NCI-H2227 treated with DMSO at 0.1 percent for 48 hours (cell line): ENCODE results near the gene SAMHD1.
"Not testable (repeated sequence)": the region's sequence is repeated elsewhere in the genome, so short reads cannot be mapped to it uniquely, and the experiment has no call there.

Experiments used
- DNase-seq: peaks from one replicate; lab custom pipeline; 2025; lab: John Stamatoyannopoulos, UW

The SAMHD1 gene

DNA sequence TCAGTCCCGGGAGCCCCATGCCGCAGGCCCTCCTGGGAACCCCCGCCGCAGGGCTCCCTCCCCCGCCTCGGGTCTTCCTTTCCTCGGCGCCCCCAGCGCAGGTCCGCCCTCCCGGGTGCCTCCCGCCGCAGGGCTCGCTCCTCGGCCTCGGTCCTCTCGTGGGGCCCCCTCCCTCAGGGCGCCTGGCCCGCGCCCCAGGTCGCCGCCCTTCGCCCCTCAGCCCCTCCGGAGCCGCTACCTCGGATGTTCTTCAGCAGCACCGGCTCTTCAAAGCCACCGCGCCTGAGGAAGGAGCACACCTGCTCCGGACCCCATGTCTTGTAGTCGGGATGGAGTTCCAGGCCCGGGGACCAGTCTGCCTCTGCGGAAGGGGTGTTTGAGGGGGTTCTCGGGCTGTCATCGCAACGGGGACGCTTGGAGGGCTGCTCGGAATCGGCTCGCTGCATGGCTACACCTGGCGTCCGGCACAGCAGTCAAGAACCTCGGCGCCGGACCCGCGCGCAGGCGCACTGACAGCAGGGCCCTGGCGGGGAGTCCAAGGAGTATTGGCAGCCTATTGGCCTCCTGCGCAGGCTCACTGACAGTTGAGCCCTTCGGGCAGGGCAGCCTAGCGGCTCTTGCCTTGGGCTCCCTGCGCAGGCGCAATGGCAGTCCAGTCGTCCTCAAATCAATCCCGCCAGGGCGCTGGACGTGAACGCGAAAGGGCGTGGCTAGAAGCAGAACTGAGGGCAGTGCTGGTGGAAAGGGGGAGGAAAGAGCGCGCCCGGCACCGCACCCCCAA, at the start of gene SAMHD1:
Gene SAMHD1 (minus strand): TSS at position 511 of the 781 bp plus-strand sequence. CDS start 65 bp downstream, at position 446.
- peak; percentile 97 for DNase-seq

DNA sequence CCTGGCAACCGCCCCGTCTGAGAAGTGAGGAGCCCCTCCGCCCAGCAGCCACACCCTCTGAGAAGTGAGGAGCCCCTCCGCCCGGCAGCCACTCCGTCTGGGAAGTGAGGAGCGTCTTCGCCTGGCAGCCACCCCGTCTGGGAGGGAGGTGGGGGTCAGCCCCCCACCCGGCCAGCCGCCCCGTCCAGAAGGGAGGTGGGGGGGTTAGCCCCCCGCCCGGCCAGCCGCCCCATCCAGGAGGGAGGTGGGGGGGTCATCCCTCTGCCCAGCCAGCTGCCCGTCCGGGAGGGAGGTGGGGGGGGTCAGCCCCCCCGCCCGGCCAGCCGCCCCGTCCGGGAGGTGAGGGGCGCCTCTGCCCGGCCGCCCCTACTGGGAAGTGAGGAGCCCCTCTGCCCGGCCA, 48.7 kb upstream of the SAMHD1 start:
- DNase-seq = not testable (repeated sequence)

DNA sequence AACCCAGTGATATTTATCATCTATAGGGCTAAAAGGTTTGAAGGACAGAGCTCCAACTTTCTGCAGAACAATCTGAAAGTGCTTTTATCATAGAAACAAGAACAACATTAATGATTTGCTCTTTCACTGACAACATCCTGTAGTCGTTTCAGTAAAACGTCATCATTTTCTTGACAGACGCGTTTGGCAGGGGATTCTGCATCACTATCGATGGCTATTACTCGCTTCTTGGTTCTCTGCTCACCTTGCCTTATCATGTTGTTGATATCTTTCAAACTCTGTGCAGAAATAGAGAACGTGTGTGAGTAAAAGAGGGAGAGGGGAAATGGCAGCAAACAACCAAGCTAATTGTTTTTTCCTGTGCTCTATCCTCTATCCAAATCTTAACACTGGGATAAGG, 47.1 kb upstream of the SAMHD1 start:
- DNase-seq = no peak

DNA sequence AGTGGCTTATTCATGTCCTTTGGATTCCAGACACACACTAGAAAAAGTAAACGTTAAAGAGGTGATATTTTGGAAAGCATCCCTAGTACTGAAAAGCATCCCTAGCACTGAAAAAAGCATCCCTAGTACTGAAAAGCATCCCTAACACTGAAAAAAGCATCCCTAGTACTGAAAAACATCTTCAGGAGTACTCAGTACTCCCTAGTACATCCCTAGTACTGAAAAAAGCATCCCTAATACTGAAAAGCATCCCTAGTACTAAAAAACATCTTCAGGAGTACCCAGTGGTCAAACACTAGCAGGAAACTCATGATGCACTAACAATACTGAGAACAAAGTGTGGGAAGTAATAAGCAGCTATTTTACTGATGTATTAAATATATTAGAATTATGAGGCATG, 45.6 kb upstream of the SAMHD1 start:
- no peak for DNase-seq

DNA sequence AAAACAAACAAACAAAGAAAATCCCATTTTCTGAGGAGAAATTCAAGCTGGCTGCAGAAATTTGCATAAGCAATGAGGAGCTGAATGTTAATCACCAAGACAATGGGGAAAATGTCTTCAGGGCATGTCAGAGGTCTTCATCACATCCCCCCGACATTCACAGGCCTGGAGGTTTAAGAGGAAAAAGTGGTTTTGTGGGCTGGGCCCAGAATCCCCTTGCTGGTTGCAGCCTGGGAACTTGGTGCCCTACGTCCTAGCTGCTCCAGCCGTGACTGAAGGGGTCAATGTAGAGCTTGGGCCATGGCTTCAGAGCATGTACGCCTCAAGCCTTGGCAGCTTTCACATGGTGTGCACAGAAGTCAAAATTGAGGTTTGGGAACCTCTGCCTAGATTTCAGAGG, 42.7 kb upstream of the SAMHD1 start:
- not testable (repeated sequence) for DNase-seq

DNA sequence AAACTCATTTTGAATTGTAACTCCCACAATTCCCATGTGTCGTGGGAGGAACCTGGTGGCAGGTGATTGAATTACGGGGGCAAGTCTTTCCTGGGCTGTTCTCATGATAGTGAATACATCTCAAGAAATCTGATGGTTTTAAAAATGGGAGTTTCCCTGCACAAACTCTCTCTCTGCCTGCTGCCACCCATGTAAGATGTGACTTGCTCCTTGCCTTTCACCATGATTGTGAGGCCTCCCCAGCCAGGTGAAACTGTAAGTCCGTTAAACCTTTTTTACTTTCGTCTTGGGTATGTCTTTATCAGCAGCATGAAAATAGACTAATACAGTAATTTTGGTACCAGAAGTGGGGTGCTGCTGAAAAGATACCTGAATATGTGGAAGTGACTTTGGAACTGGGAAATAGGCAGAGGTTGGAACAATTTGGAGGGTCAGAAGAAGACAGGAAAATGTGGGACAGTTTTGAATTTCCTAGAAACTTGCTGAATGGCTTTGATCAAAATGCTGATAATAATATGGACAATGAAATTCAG, 41.4 kb upstream of the SAMHD1 start:
- DNase-seq = no peak

DNA sequence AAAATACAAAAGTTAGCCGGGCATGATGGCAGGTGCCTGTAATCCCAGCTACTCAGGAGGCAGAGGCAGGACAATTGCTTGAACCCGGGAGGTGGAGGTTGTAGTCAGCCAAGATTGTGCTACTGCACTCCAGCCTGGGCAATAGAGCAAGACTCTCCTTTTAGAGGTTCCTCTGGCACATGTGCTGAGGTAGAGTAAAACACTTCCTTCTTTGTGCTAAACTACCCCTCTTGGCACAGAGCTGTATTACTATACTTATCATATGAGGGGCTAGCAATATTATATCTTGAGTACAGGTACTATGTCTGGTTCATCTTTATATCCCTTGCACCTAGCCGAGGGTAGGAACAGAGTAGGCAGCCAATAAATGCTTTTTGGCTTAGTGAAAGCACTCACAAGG, 40.2 kb upstream of the SAMHD1 start:
- DNase-seq = no peak

DNA sequence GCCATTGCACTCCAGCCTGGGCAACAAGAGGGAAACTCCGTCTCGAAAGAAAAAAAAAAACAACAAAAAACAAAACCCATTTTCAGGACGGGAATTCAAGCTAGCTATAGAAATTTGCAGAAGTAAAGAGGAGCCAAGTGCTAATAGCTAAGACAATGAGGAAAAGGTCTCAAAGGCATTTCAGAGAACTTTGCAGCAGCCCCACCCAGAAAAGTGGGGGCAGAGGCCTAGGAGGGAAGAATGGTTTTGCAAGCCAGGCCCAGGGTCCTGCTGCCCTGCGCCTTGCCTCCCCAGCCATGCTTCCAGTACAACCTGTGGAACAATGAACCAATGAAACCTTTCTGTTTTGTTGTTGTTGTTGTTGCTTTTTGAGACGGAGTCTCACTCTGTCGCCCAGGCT, 38.3 kb upstream of the SAMHD1 start:
- DNase-seq = no peak

DNA sequence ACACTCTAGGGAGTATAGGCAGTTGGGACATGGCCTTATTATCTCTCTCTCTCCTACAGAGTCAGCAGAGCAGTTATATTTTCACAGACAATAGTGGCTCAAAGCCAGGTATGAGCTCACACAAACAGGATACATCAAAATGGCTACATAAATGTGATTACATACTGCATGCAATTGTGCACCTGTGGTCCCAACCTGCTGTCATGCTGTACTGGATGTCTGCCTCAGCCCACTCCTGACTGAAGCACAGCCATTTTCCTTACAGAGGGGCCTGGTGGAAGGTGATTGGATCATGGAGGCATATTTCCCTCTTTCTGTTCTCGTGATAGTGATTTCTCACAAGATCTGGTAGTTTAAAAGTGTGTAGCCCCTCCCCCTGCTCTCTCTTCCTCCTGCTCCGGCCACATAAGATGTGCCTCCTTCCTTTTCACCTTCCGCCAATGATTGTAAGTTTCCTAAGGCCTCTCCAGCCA, 37.0 kb upstream of the SAMHD1 start:
- DNase-seq = no peak

DNA sequence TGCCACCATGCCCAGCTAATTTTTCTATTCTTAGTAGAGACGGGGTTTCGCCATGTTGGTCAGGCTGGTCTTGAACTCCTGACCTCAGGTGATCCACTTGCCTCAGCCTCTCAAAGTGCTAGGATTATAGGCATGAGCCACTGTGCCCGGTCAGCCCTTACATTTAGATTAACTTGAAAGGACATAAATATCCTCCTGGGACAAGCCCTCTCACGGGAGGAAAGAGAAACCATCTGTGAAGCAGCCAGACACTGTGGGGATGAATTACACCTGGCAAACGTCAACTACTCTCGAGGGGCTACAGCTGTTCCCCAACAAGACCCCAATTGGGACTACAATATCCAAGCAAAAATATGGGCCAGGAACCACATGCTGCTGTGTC, 32.7 kb upstream of the SAMHD1 start:
- DNase-seq = no peak

DNA sequence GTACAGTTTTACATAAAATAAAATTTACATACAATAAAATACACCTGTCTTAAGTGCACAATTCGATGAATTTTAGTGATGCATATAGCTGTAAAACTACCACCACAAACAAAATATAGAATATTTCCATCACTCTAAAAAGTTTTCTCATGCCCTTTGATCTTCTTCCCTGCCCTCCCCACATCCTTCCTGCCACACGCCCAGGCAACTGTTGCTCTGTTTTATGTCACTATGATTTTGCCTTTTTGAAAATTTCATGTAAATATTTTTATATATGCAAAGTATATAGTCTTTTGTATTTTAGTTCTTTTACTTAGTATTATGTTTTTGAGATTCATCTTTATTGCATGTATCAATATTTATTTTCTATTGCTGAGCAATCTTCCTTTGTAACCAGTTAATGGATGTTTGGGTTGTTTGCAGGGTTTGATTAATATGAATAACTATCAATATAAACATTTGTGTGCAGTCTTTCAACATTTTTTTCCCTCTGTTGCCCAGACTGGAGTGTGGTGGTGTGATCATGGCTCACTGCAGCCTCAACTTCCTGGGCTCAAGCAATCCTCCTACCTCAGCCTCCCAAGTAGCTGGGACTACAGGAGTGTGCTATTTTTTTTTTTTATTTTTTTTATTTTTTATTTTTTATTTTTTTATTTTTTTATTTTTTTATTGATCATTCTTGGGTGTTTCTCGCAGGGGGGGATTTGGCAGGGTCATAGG, 23.8 kb upstream of the SAMHD1 start:
- DNase-seq = no peak

DNA sequence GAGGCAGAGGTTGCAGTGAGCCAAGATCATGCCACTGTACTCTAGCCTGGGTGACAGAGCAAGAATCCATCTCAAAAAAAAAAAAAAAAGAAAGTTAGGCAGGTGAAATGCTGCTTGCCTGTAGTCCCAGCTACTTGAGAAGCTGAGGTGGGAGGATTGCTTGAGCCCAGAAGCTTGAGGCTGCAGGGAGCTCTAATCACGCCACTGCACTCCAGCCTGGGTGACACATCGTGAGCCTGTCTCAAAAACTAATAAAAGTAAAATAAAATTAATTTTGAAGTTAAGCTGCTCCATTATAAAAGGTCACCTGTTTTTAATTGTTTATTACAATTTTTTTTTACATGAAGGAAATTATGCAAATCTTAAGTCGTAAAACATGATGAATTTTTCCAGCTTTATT, 23.2 kb upstream of the SAMHD1 start:
- DNase-seq = no peak

DNA sequence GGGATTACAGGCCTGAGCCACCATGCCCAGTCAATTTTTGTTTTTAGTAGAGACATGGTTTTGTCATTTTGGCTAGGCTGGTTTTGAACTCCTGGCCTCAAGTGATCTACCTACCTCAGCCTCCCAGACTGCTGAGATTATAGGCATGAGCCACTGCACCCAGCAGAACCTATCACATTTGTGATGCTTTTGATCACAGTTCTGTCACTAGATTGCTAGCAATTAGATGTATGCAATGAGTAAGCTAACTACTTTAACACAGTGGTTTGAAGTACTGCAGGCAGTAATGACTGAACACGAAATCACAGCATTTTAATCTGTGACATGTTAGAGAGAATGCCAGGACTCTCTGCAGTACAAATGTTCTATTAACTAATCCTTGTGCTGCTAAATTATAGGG, 19.6 kb upstream of the SAMHD1 start:
- peak; percentile 33 for DNase-seq

DNA sequence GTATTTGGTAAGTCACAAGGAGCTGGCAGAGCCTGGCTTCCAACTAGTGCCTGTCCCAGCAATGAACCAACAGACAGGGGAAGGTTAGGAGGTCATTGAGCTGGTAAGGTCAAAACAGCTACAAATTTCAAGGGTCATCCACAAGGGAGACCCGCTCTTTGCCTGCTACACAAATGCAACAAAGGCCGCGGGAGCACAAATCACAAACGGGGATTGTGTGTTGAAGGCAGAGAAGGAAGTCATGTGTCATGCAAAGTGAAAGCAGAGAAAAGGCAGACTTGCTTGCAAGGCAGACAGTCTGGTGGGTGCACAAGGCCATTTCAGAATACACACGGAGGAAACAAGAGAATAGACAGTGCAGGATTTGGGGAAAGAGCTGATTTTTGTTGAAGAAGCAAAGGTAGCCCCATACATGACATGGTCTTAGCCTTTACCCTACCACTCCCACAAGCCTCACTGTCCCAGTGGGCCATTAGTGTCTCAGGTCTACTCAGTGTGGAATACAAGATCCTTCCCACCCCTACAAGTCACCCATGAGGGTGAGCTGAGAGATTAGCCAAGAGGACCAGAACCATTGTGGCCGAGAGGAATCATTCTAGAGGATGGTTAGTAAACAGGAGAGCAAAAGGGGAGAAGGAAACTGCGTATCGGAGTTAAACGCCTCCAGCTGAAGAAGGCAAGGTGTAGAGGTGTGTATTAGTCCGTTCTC, 18.1 kb upstream of the SAMHD1 start:
- DNase-seq = no peak

DNA sequence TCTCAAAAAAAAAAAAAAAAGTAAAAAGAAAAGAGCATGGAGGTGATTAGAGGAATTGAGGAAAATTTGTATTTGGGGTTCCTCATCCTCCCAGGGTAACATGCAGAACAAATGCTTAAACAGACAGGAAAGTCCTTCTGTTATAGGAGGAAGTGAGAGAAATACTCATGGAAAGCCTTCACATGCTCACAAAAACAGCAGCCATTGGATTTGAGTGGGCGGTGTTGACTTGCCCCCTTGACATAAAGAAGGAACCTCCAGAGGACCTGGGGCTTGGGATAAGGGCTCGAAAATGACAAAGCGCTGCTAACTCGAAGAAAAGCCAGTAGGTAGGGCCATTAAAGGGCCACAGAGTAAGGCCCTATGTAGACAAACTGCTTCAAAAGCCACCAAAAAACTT, 17.5 kb upstream of the SAMHD1 start:
- DNase-seq = no peak

DNA sequence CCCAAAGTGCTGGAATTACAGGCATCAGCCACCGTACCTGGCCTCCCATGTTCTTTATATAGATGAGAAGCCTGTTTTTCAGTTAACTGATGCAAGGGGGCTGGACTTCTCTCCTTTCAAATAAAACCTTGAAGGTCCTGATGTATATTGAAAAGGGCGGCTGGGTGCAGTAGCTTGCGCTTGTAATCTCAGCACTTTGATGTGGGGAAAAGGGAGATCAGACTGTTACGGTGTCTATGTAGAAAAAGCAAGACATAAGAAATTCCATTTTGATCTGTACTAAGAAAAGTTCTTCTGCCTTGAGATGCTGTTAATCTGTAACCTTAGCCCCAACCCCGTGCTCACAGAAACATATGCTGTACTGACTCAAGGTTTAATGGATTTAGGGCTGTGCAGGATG, 16.1 kb upstream of the SAMHD1 start:
- DNase-seq = no peak

DNA sequence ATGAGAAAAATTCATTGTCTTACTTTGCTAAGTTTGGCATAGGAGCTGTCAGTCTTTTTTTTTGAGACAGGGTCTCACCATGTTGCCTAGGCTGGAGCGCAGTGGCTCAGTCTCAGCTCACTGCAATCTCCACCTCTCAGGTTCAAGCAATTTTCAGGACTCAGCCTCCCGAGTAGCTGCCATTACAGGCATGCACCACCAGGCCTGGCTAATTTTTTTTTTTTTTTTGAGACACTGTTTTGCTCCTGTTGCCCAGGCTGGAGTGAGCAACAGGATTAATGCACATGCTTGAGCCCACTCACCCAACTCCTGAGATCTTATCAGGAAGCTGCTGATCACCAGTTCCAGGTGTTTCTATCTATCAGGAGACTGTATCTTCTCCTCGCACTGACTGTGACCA, 15.5 kb upstream of the SAMHD1 start:
- DNase-seq = not testable (repeated sequence)

DNA sequence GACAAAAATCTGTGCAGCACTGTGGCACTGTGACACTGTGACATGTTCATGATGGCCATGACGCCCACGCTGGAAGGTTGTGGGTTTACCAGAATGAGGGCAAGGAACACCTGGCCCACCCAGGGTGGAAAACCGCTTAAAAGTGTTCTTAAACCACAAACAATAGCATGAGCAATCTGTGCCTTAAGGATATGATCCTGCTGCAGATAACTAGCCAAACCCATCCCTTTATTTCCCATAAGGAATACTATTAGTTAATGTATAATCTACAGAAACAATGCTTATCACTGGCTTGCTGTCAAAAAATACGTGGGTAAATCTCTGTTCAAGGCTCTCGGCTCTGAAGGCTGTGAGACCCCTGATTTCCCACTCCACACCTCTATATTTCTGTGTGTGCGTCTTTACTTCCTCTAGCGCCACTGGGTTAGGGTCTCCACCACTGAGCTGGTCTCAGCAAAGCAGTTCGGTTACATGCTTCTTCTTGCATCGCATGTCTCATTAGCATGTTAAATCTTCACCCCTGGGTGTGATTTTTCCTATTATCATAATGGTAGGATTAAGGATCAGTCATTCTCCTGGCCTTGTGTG, 10.9 kb upstream of the SAMHD1 start:
- DNase-seq = not testable (repeated sequence)

DNA sequence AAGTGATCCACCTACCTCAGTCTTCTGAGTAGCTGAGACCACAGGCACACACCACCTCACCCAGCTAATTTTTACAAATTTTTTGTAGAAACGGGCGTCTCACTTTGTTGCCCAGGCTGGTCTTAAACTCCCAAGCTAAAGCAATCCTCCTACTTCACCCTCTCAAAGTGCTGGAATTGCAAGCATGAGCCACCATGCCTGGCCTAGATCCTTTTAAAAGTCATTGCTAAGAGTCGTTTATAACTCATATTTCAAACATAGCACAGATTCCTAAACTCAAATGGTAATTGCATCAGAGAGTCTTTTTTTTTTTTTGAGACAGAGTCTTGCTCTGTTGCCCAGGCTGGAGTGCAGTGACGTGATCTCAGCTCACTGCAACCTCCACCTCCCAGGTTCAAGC, 7.7 kb upstream of the SAMHD1 start:
- DNase-seq = no peak

DNA sequence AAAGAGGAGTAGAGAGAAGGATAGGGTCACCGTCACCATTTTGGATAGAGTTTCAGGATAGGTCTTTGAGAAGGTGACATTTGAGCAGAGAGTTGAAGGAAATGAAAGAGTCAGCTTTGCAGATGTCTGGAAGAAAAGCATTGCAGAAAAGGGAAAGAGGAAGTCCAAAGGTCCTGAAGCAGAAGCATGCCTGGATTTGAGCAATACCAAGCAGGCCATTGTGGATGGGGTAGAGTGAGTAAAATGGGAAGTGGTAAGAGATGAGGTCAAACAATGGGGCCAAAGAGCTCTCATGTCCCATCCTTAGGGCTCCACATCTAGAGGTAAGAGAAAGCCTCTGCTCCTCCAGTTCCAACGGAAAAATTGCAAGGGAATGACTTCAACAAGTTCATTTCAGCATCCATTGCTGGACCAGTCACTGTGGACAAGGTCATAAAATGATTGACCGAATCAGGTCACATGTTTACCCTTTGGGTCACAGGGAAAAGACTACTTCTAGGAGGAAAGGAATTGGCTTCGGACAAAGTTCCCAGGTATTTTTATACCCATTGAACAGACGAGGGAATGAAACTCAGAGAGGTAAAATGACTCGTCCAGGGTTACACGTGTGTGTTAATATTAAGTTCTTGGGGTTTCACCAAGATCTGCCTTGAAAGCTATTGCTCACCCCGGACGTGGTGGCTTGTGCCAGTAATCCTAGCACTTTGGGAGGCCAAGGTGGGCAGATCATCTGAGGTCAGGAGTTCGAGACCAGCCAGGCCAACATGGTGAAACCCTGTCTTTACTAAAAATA, 6.6 kb upstream of the SAMHD1 start:
- DNase-seq = no peak

DNA sequence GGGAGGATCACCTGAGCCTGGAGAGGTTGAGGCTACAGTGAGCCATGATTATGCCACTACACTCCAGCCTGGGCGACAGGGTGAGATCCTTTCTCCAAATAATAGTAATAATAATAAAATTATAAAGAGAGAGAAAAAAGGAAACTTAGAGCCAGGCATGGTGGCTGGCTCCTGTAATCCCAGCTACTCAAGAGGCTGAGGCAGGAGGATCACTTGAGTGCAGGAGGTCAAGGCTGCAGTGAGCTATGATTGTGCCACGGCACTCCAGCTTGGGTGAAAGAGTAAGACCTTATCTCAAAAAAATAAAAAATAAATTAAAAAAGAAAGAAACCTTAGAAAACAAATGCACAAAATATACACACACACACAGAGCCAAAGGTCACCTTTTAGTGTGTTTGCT, 5.2 kb upstream of the SAMHD1 start:
- no peak for DNase-seq
